ENCODE measurements around the gene DCAF10. TPM values are rescaled to one million over a fixed set of nuclear protein-coding genes. Genes with fewer than 3 reads are reported as not detected.

DCAF10 gene
- total and polyA plus RNA-seq, 2 donors from 2014 or later = 10.6 to 28.5 TPM

- intact Hi-C loops (cut with DNase I) = no loop called here
- no peak overlapping the region for H3K9ac ChIP-seq (ENCODE audit: low read length in 3 of 3)
- DNase-seq (no peak), FAIRE-seq (no peak)
- H3K27ac ChIP-seq (ENCODE audit: low read depth in 2 of 2, low read length in 2 of 2) = no peak overlapping the region
- H3K27me3 ChIP-seq (ENCODE audit: control insufficient read depth, insufficient read depth, low read length) = no peaks in the 10 kb centered on the region
- H3K9me3 ChIP-seq (ENCODE audit: control insufficient read depth in 2 of 3, insufficient read depth in 1 of 3, low read length in 3 of 3) = no peaks in the 10 kb centered on the region
- H3K4me1 ChIP-seq (ENCODE audit: control insufficient read depth in 2 of 3, insufficient read depth in 2 of 3, low read depth in 1 of 3, low read length in 3 of 3) = no peaks in the 10 kb centered on the region
- peaks cover 0 to 2% (median 0%) of the 10 kb centered on the region in 3 donors for H3K36me3 ChIP-seq (ENCODE audit: control insufficient read depth in 2 of 3, insufficient read depth in 3 of 3, low read length in 3 of 3)
- H3K4me3 ChIP-seq (ENCODE audit: low read length in 3 of 3) = no peak overlapping the region
- TF ChIP-seq, protein P1, sequence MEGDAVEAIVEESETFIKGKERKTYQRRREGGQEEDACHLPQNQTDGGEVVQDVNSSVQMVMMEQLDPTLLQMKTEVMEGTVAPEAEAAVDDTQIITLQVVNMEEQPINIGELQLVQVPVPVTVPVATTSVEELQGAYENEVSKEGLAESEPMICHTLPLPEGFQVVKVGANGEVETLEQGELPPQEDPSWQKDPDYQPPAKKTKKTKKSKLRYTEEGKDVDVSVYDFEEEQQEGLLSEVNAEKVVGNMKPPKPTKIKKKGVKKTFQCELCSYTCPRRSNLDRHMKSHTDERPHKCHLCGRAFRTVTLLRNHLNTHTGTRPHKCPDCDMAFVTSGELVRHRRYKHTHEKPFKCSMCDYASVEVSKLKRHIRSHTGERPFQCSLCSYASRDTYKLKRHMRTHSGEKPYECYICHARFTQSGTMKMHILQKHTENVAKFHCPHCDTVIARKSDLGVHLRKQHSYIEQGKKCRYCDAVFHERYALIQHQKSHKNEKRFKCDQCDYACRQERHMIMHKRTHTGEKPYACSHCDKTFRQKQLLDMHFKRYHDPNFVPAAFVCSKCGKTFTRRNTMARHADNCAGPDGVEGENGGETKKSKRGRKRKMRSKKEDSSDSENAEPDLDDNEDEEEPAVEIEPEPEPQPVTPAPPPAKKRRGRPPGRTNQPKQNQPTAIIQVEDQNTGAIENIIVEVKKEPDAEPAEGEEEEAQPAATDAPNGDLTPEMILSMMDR (IDR thresholded peaks at IDR 0.05; ENCODE audit: borderline replicate concordance, extremely low read depth, insufficient read depth) = no peak
These were observed 69.6 kb downstream of the DCAF10 start for GRCh38 chr9:37870081-37870798.

GRCh38 chr9:37870799-37871176 lies 70.2 kb downstream of the DCAF10 start:
- no peaks in the 10 kb centered on the region for H3K27me3 ChIP-seq (ENCODE audit: control insufficient read depth, insufficient read depth, low read length)
- DNase-seq = no peak
- TF ChIP-seq, protein P1 (IDR thresholded peaks at IDR 0.05; ENCODE audit: borderline replicate concordance, extremely low read depth, insufficient read depth) = no peak
- H3K4me1 ChIP-seq (ENCODE audit: control insufficient read depth in 2 of 3, insufficient read depth in 2 of 3, low read depth in 1 of 3, low read length in 3 of 3) = no peaks in the 10 kb centered on the region
- intact Hi-C loops (cut with DNase I) = no loop called here
- FAIRE-seq = no peak
- H3K9ac ChIP-seq (ENCODE audit: low read length in 3 of 3) = no peak overlapping the region
- no peaks in the 10 kb centered on the region for H3K9me3 ChIP-seq (ENCODE audit: control insufficient read depth in 2 of 3, insufficient read depth in 1 of 3, low read length in 3 of 3)
- no peak overlapping the region for H3K27ac ChIP-seq (ENCODE audit: low read depth in 2 of 2, low read length in 2 of 2)
- H3K4me3 ChIP-seq (ENCODE audit: low read length in 3 of 3) = no peak overlapping the region
- H3K36me3 ChIP-seq (ENCODE audit: control insufficient read depth in 2 of 3, insufficient read depth in 3 of 3, low read length in 3 of 3) = no peaks in the 10 kb centered on the region

- DNase-seq = no peak
- no peaks in the 10 kb centered on the region for H3K27me3 ChIP-seq (ENCODE audit: control insufficient read depth, insufficient read depth, low read length)
- intact Hi-C loops (cut with DNase I) = no loop called here
- H3K9me3 ChIP-seq (ENCODE audit: control insufficient read depth in 2 of 3, insufficient read depth in 1 of 3, low read length in 3 of 3) = no peaks in the 10 kb centered on the region
- H3K4me3 ChIP-seq (ENCODE audit: low read length in 3 of 3) = no peak overlapping the region
- H3K36me3 ChIP-seq (ENCODE audit: control insufficient read depth in 2 of 3, insufficient read depth in 3 of 3, low read length in 3 of 3) = peaks cover 0 to 5% (median 3%) of the 10 kb centered on the region in 3 donors
- no peak for FAIRE-seq
- no peak overlapping the region for H3K9ac ChIP-seq (ENCODE audit: low read length in 3 of 3)
- H3K4me1 ChIP-seq (ENCODE audit: control insufficient read depth in 2 of 3, insufficient read depth in 2 of 3, low read depth in 1 of 3, low read length in 3 of 3) = no peaks in the 10 kb centered on the region
- TF ChIP-seq, protein P1 (IDR thresholded peaks at IDR 0.05; ENCODE audit: borderline replicate concordance, extremely low read depth, insufficient read depth) = no peak
- no peak overlapping the region for H3K27ac ChIP-seq (ENCODE audit: low read depth in 2 of 2, low read length in 2 of 2)
These were observed 73.4 kb downstream of the DCAF10 start for GRCh38 chr9:37873955-37874354.

Measured in kidney (tissue), 14 donors.